DMS 273 treated with DMSO at 0.1 percent for 48 hours (cell line): ENCODE data around the gene PPP2R5E.

ENCODE experiments used
- DNase-seq: peaks from one replicate; lab custom pipeline; 2025; lab: John Stamatoyannopoulos, UW

PPP2R5E gene

DNA sequence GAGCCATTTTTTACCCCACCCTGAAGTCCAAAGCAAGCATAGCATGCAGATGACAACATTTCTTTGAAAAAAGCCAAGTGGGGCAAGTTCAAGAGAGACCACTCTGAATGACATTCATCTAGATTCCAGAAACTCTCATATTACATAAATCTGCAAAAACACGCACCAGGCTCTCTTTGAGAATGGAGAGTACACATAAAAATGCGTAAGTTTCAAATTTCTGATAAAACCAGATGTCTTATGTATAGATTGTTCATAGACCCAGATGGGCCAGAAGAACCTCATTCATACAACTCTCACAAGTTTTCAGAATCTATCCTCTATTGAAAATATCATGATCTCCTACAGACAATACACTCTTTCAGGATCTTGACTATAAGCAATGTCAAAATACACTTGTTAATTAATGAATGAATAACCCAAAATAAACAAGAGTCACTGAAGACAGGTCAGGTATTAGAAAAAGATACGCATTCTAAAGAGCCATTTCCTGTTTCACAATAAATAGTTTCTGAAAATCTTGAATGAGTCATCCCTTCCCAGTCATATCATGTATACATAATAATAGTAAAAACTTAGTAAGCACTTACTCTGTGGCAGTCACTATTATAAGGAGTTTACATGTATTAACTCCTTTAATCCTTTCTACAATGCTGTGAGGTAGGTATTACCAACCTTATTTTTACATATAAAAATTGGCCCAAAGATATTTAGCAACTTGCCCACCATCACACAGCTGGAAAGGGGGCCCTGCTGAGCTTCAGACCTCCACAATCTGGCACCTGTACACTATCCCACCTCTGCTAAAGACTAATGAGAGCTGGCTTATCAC, 72.0 kb downstream of the PPP2R5E start:
- DNase-seq, result no peak

DNA sequence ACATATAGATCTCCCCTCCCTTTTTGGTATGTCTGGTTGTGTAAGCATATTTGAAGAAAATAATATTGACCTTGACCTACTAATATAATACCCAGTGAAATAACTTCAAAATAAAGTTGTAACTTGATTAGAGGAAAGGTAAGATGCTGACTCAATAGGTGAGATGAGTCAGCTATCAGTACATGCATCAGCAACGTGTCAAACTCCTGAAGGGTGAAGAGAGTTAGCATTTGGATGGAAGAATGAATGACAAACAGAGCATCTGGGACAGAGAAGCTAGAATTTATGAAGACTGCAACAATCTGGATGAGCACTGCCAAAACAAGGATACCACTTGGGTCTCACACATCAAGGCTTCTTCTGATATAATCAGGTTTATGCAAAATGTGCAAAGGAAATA, 74.9 kb downstream of the PPP2R5E start:
- DNase-seq, result no peak

DNA sequence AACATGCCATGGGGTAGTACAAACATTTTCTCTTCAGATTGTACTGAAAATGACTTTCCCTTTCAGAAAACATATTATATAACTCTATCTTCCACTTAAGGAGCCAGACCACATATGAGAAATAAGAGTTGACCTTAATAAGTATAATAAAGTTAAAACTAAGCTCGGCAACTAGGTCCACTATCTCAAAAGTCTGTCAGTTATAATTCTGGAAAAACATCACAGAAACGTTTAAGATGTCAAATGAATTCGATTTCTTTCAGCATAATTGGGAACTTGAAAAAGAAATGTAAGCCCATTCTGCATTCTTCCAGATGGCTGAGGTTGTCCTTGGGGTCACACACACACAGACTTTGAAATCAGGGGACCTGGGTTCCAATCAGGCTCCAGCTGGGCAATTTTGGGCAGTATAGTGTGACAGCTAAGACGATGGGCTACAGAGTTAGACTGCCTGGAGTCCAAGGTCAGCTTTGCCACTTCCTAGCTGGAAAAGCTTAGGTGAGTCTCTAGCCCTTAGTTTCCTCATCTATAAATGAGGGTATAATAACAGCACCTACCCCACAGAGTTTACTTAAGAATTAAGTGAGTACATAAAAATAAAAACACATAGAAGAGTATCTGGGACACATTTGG, 75.6 kb downstream of the PPP2R5E start:
- DNase-seq, result no peak

DNA sequence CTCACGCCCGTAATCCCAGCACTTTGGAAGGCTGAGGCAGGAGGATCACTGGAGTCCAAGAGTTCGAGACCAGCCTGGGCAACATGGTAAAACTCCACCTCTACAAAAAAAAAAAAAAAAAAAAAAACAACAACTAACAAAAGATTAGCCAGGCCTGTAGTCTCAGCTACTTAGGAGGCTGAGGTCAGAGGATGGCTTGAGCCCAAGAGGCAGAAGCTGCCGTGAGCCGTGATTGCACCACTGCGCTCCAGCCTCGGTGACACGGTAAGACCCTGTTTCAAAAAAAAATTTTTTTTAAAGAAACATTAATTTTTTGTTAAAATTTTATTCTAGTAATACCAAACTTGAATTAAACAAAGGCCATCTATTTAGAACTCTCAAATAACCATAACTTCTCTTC, 77.8 kb downstream of the PPP2R5E start:
- no peak for DNase-seq

DNA sequence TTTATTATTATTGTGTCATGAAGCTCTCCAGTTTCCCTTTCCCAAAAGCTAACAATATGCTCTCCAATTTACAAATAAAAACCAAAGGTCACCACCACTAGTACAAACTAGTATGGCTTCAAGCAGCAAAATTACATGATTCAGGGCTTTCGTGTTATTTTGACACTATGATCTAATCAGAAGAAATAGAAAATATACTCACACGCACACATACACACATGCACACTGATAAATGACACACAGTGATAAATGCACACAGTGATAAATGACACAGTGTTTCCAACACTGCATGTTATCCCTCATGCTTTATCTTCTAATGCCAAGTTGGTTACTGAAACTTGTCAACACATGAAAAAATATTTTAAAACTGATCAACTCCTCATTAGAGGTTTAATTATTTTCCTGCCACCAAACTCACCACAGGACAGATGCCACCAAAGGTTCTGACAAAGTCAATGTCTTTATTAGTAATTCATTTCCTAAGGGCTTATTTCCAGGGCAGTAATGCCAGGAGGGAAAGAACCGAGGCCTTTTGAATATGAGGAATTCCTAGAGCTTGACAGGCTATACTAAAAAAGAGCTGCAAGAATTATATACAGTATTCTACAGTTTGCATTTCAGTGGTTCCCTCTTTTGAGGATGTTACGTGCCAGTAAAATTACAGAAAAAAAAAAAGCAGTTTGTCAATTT, 82.4 kb downstream of the PPP2R5E start:
- DNase-seq, result no peak

DNA sequence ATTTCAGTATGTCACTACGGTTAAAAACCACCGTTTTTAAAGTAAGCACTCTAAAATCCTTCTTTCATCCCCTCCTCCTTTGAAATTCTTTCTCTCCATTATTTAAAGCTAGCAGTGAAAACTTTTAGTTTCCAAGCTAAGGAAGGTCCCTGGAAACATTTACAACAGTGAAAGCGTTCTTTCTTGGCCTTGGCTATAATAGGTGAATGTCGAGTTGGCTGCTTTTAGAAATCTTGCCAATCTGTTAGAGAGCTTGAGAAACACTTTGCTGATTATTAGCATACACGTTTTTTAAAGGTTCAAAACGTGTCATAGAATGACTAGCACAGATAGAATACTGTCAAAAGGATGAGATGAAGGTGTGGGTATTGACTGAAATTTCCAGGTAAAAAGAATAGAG, 83.4 kb downstream of the PPP2R5E start:
- DNase-seq, result no peak

DNA sequence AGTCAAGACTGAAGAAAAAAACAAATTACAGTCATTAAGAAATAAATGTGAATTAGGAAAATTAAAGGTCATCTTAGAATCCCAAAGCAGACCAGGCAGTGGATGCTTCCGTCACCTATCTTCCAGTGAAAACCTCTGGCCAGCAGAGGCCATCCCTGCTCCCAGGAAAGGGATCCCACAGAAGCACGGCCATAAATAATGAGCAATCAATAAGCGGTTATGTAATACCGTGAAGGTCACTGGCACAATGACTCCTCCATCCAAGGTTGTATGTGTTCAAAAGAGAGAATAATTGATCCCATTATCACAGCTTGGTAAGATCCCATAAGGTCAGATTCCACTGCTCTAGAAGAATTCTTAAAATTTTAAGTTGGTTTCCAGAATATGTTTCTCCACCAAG, 85.7 kb downstream of the PPP2R5E start:
- DNase-seq, result no peak

DNA sequence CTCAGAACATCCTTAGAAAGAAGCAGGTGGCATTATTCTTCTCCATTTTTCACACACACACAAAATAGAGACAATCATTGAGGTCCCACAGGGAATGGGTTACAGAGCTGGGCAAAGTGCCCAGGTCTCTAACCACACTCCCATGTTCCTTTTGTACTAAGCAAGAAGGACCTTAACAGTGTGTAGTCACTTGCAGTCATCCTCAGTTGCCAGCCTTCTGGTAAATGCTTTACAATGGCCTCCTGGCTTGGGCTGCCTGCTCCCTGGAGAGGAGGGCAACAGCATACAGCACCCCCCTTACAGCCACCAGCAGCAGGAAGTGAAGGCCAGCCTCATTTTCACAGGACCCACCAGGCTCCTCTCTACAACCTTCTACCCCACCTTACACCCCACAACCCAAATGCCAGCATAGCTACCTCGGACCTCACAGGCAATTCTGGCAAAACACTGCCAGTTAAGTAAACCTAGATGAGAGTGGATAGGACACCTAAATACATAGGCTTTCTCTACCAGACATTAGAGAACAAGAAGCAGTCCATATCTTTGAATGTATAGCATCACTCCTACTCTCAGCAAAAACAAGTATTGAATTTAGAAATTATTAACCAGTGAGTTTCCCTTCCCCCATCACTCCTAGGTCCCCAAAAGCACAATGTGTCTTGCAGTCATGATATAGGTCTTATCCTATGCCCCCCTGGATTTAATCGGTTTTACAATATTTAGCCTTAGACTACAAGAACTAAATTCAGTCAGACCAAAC, 88.1 kb downstream of the PPP2R5E start:
- no peak for DNase-seq

DNA sequence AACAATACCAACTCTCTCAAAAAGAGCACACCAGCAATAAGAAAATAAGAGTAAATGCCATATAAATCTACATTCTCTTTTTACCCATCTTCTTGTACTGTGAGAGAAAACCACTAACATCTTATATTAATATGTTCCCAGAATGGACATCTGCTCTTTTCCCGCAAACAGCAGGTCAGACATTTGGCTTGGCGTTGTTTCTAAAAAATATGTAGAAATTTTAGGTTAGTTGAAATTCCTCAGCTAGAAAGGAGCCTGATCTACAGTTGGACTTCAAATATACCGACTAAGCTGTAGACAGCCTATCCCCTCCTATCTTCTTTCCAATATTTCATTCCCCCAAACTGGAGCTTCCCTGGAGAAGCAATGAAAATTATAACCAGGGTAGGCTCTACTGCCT, 88.7 kb downstream of the PPP2R5E start:
- no peak for DNase-seq

DNA sequence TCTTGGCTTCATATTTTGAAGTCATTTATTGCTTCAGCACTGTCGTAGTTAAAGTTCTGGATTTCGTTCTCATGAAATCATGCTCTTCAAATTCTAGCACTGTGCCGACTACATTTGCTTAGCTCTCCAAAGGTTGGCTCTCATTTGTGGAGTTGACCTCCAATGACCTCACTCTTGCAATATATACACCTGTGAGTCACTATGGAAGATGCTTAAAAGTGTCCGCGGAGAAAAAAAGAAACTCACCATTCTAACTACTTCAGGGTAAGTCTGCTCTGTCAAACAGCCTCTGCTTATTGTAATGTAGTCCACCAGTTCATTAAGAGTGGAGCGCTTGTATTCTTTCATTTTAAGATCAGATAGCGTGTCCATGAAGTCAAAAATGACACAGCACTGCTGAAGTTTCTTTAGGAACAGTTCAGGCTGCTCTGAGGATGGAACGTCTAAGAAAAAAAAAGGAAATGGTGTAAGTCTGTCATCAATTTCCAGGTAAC, 89.7 kb downstream of the PPP2R5E start:
- DNase-seq, result no peak

DNA sequence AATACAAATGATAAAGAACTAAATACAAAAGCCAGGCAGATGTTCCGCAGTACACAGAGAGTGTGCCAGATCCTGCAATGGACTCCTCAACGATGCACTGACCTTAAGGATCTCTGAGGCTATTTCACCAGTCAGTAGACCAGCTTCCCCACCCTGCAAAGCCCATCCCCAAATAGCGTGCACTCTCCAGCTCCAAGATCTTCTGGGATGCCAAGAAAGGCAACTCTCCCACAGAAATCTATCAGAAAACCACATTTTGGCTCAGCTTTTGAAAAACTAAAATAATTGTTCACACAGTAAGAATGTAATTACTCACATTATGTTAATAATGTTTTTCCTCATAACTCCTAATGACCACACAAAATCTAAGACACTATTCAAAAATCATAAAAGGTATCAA, 90.4 kb downstream of the PPP2R5E start:
- no peak for DNase-seq

DNA sequence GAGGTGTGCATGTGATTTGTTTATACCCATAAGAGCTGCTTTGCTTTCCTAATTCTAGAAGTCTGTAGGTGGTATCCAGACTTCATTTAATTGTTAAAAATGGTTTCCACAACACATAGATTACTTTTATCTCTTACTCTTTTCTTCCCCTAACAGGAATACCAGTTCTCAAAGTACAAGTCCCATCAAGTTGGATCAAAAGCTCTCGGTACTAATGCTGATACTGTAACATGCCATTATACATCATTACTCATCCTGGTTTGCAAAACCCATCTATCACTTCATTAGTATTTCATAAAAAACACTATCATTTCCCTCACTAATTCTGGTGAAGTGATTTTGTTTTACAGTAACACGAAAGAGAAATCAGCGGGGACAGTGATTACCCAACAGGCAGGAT, 94.3 kb downstream of the PPP2R5E start:
- no peak for DNase-seq

DNA sequence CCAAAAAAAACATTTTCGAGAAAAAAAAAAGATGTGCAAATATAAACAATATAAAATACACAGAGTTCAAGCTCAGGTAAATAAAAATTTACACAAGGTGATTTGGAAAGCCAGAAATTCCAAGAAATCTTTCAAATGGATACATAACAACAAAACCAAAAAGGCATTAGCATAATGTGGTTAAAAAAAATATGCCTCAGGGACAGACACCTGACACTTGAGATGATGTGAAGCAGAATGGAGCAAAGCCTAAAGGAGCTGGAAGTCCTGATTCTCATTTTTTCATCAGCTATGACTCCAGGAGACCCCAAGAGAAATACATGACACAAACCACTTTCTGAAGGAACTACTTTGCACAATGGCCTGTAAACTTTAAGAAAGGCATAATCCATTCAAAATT, 98.6 kb downstream of the PPP2R5E start:
- no peak for DNase-seq

DNA sequence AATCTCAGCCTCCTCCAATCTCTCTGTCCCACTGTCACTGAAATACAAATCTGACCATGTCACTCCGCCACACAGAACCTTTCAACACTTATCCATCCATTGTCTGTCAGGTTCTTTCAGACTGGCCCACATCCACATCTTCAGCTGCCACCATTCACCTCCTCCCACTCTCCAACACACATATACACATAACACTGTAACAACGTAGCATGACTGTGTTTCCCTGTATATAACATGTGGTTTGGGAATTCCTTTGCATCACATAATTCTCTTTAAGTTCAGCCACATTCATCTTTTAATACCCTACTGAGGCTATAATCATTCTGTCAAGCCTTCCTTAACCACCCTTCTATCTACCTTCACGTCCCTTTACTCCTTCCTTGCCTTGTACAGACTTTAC, 99.2 kb downstream of the PPP2R5E start:
- no peak for DNase-seq

DNA sequence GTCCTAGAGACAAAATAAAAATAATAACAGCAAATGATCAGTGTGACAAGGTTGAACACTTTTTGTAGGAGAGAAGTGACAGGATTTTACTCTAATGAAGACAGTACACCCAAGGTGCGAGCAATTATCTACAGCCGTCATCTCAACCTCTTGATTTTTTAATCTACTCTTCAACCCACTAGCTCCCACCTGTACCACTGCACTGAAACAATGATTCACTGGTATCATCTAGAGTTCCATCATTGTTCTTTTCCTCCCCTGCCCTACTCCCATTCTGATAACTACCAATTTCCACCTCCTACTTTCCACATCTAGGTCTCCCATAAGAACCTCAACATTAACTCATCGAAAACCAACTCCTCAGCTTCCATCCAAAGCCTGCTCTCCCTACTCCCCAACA, 99.8 kb downstream of the PPP2R5E start:
- no peak for DNase-seq

DNA sequence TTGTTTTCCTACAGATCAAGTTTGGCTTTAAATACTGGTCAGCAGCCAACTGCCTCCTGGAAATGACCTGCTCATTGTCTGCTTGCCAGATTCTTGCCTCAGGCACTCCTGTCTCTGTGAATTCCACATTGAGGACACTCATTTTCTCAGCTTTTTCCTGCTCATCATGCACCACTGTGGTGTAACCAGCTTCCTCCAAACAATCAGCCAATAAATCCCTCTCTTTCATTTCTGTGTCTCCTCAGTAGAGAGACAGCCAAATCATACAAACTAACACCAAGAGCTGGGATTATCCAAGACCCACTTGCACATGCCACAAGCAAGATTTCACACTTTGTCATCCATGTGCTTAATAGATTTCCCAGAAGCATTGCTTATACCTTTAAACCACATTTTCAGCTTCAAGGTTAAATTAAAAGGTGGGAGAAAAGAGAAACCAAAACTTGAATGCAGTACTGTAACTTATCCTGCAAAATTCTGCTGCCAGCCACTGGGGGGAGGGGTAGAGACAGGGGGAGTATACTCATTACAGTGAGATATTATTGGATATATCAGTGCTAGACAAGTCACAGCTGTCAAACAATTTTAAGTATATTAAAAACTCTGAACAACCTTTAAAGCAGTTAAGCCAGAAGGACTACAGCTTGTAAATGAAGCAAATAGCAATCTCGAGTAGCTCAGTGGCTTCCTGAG, 105.0 kb downstream of the PPP2R5E start:
- DNase-seq, result no peak

DNA sequence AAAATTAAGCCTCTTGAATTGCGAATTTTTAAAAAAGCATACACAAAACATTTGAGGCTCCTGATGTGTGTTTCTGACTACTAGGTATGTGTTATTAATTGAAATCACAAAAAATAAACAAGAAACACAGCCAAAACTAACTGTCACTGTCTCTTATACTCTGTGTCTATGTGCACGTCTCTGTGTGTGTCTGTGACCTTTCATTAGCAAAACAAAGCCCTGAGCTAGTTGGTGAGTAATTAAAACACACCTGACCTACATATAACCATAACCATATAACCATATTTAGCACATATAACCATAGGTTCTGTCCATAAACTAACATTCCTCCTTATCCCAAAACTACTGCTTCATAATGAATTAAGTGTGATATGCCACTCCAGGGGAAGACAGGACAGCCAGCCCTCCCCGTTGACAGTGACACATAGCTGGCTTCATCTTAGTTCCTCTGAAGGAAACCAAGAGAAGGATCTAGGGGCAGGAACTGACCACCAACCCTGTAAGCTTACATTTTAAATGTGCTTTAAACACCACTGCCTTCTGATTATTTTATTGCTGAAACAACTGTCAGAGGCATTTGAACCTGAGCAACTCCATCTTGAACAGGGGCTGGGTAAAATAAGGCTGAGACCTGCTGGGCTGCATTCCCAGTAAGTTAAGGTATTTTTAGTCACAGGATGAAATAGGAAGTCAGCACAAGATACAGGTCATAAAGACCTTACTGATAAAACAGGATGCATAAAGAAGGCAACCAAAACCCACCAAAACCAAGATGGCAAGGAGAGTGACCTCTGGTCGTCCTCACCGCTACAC, 106.7 kb downstream of the PPP2R5E start:
- DNase-seq, result no peak

DNA sequence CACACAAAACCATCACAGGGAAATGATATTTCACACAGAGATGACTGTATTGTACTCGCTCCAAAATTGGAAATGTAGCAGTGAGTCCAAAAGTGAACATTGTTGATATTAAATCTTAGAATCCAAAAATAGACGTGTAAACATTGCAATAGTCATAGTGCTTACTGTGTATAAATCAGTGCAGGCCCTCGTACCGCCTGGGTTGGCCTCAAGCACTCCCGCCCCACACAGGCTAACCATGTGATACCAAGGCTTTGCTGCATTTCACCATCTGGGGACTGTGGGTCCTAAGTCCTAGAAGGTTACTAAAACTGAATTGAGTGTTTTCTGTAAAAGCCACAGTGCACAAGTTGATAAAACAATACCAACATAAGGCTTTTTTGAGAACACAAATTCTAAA, 107.3 kb downstream of the PPP2R5E start:
- DNase-seq, result no peak

DNA sequence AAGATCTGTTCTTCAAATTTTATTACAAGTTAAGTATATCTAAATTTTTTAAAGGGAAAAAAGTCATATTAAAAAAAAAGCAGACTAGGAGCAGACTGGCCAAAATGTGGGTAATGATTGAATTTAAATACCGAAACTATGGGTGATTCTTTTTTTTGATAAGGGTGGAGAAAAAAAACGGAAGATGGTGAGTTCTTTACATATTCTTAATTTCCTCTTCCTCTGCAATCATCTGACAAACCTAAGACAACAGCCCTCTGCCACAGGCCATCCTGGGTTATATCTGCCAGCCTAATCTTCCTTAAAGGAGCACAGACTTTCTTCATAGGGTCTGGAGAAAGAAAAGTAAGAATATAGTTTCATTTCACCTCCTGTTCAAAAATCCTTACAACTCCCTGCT, 108.0 kb downstream of the PPP2R5E start:
- no peak for DNase-seq

DNA sequence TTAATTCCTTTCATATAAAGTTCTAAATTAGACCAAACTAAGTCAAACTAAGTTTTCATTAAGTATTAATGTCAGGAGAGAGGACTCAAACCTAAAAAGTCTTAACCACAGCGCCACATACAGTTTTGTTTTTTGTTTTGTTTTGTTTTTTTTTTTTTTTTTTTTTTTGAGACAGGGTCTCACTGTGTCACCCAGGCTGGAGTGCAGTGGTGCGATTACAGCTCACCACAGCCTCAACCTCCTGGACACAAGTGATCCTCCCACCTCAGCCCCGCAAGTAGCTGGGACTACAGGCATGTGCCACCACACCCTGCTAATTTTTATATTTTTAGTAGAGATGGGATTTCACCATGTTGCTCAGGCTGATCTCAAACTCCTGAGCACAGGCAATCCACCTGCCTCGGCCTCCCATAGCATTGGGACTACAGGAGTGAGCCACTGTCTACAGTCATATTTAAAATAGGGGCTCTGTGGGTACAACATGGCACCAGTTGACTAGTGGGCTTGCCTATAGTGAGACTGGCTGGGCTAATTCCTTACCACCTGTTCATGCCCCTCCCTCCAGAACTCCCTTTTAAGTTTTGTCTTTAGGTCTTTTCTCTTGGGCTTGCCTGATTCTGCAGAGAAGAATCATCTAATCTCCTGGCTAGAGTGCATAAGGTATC, 110.2 kb downstream of the PPP2R5E start:
- DNase-seq, result no peak
